ENCODE results near the gene SGPP2. TPM values are rescaled to one million over a fixed set of nuclear protein-coding genes. Genes with fewer than 3 reads are reported as not detected.

Gene SGPP2
- total and polyA plus RNA-seq, 2 donors (not counting 3 experiments of a cell fraction or from before 2014, with no cell fraction given) = not detected

DNA sequence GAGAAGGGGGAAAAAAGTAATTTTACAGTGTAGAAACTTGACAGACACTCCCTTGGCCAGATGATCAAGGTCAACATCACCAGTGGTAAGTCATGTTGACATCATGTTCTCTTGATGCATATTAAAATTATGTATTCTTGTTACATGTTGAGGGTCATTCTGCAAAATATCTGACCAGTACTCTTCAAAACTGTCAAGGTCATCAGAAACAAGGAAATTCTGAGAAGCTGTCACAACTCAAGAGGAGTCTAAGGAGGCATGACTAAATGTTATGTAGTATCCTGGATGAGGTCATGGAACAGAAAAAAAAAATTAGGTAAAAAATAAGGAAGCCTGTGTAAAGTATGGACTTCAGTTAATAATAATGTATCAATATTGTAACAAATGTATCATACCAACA is 6.3 kb downstream of the SGPP2 start:
- TF ChIP-seq, protein P1, sequence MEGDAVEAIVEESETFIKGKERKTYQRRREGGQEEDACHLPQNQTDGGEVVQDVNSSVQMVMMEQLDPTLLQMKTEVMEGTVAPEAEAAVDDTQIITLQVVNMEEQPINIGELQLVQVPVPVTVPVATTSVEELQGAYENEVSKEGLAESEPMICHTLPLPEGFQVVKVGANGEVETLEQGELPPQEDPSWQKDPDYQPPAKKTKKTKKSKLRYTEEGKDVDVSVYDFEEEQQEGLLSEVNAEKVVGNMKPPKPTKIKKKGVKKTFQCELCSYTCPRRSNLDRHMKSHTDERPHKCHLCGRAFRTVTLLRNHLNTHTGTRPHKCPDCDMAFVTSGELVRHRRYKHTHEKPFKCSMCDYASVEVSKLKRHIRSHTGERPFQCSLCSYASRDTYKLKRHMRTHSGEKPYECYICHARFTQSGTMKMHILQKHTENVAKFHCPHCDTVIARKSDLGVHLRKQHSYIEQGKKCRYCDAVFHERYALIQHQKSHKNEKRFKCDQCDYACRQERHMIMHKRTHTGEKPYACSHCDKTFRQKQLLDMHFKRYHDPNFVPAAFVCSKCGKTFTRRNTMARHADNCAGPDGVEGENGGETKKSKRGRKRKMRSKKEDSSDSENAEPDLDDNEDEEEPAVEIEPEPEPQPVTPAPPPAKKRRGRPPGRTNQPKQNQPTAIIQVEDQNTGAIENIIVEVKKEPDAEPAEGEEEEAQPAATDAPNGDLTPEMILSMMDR (IDR thresholded peaks at IDR 0.05; ENCODE audit: extremely low read depth in 1 of 2, insufficient read depth in 1 of 2, low read depth in 1 of 2, low read length in 2 of 2) = no peak
- no peak for TF ChIP-seq JUN (IDR thresholded peaks at IDR 0.05; ENCODE audit: borderline replicate concordance, insufficient read depth, insufficient read length, low read depth)
- no peak for TF ChIP-seq EZH2 (IDR thresholded peaks at IDR 0.05; ENCODE audit: borderline replicate concordance, low read depth, low read length, severe bottlenecking)
- no peak for TF ChIP-seq POLR2AphosphoS5 (IDR thresholded peaks at IDR 0.05; ENCODE audit: insufficient read depth, low read depth, low read length)
- TF ChIP-seq GATA2 (IDR thresholded peaks at IDR 0.05; ENCODE audit: insufficient read depth, insufficient read length, low read depth, low read length) = no peak
- no peak for TF ChIP-seq POLR2A (IDR thresholded peaks at IDR 0.05; ENCODE audit: low read depth, low read length)
- no peak for TF ChIP-seq MYC (IDR thresholded peaks at IDR 0.05; ENCODE audit: low read depth, low read length)
- TF ChIP-seq, protein P2, sequence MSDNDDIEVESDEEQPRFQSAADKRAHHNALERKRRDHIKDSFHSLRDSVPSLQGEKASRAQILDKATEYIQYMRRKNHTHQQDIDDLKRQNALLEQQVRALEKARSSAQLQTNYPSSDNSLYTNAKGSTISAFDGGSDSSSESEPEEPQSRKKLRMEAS (IDR thresholded peaks at IDR 0.05; ENCODE audit: insufficient read depth, insufficient read length) = no peak
- dilution Hi-C loops (cut with MboI; ENCODE audit: extremely low pct_ligation_motif_present, low sequenced_read_pairs) (no loop called here), intact Hi-C loops (cut with micrococcal nuclease) (no loop called here)
- Histone ChIP-seq H3K9ac (replicated peaks; ENCODE audit: extremely low read depth, insufficient read depth, low read length) (no peak overlapping the region), H3K27me3 (ENCODE audit: control insufficient read depth in 2 of 2, insufficient read depth in 2 of 2, low read length in 2 of 2) (peaks cover 1 to 8% of the 10 kb centered on the region in 2 experiments), H3K9me3 (replicated peaks; ENCODE audit: control insufficient read depth, insufficient read depth, low read length) (no peaks in the 10 kb centered on the region), H3K4me3 (replicated peaks in 1 of 3; ENCODE audit: insufficient read depth in 1 of 3, low read depth in 1 of 3, low read length in 3 of 3) (no peak overlapping the region), H3K9me1 (replicated peaks; ENCODE audit: control insufficient read depth, extremely low read depth, insufficient read depth, low read length) (no peaks in the 10 kb centered on the region), H3K27ac (ENCODE audit: insufficient read depth, low read depth, low read length) (no peak overlapping the region), H3K4me2 (ENCODE audit: insufficient read depth, low read length) (no peak overlapping the region), H3K79me2 (ENCODE audit: control insufficient read depth, insufficient read depth, low read length) (no peaks in the 10 kb centered on the region), H3K4me1 (ENCODE audit: control insufficient read depth, extremely low read depth, insufficient read depth, low read length) (no peaks in the 10 kb centered on the region), H2AFZ (ENCODE audit: low read depth, low read length) (no peak overlapping the region), H4K20me1 (replicated peaks; ENCODE audit: control insufficient read depth, extremely low read depth, insufficient read depth, low read length) (no peaks in the 10 kb centered on the region), H3K36me3 (ENCODE audit: control insufficient read depth in 2 of 2, extremely low read depth in 1 of 2, insufficient read depth in 2 of 2, low read length in 2 of 2) (no peaks in the 10 kb centered on the region)
- ChIA-PET CTCF (no interaction called here), POLR2A (no interaction called here)
- DNase-seq (ENCODE audit: low read depth, low spot score) = no peak
- BruUV-seq (replicated peaks) = no TSS peak
- FAIRE-seq = no peak
